Neural cell (in vitro differentiated cells): ENCODE results near the gene SLC12A7. TPM values are rescaled to one million over a fixed set of nuclear protein-coding genes. Genes with fewer than 3 reads are reported as not detected.

Experiments
- H2AFZ ChIP-seq: fragments of 200-600, 300-800 bp; sonication (generic), shearing (Covaris generic); 2 replicates; pipeline ENCODE4 v1.6.0; 2014; ENCODE audit warnings: low read depth, mild to moderate bottlenecking, antibody characterized with exemption, low read length, moderate library complexity
- H3F3A ChIP-seq: fragments of 200-600 bp; shearing (Covaris generic); 2 replicates; pipeline ENCODE4 v1.6.1; 2016; ENCODE audit warnings: mild to moderate bottlenecking, moderate library complexity, mixed read lengths, antibody characterized with exemption, low read length; ENCODE audit not compliant: insufficient read depth, poor library complexity, severe bottlenecking
- H3K27ac ChIP-seq: fragments of 200-600, 300-800 bp; sonication (generic), shearing (Covaris generic); 2 replicates; pipeline ENCODE4 v1.5.1; 2014; ENCODE audit warnings: mild to moderate bottlenecking, low read length, moderate library complexity
- H3K27me3 ChIP-seq: fragments of 300-800, 200-600 bp; sonication (generic), shearing (Covaris generic); 2 replicates; pipeline ENCODE4 v1.6.0; 2014; ENCODE audit warnings: mild to moderate bottlenecking, low read depth, low read length, moderate library complexity; ENCODE audit not compliant: insufficient read depth
- H3K36me3 ChIP-seq: fragments of 300-800, 200-600 bp; sonication (generic), shearing (Covaris generic); 2 replicates; pipeline ENCODE4 v1.5.1; 2014; ENCODE audit warnings: mild to moderate bottlenecking, antibody characterized with exemption, low read length, moderate library complexity; ENCODE audit not compliant: insufficient read depth
- H3K4me2 ChIP-seq: fragments of 300-800, 200-600 bp; sonication (generic), shearing (Covaris generic); 2 replicates; pipeline ENCODE4 v1.6.0; 2014; ENCODE audit warnings: mild to moderate bottlenecking, low read length
- H3K4me3 ChIP-seq: fragments of 300-800, 200-600 bp; sonication (generic), shearing (Covaris generic); 2 replicates; pipeline ENCODE4 v1.5.1; 2014; ENCODE audit warnings: mild to moderate bottlenecking, low read length, moderate library complexity
- H3K79me2 ChIP-seq: fragments of 200-600 bp; shearing (Covaris generic); replicated peaks from 2 replicates; pipeline ENCODE4 v1.6.0; 2014; ENCODE audit warnings: mild to moderate bottlenecking, low read length, moderate library complexity; ENCODE audit not compliant: insufficient read depth
- H3K9ac ChIP-seq: fragments of 300-800, 200-600 bp; sonication (generic), shearing (Covaris generic); 2 replicates; pipeline ENCODE4 v1.6.1; 2016; ENCODE audit warnings: mild to moderate bottlenecking, low read length, mixed read lengths
- H3K9me2 ChIP-seq: fragments of 200-600 bp; shearing (Covaris generic); 2 replicates; pipeline ENCODE4 v1.6.1; 2016; ENCODE audit warnings: mild to moderate bottlenecking, low read length, mixed read lengths; ENCODE audit not compliant: insufficient read depth
- H3K9me3 ChIP-seq: fragments of 200-600, 300-800 bp; sonication (generic), shearing (Covaris generic); 2 replicates; pipeline ENCODE4 v1.6.1; 2016; ENCODE audit warnings: mild to moderate bottlenecking, mixed run types, low read length, moderate library complexity, mixed read lengths
- H4K20me1 ChIP-seq: fragments of 200-600 bp; shearing (Covaris generic); 2 replicates; pipeline ENCODE4 v1.6.1; 2016; ENCODE audit warnings: mild to moderate bottlenecking, mixed run types; ENCODE audit not compliant: insufficient read depth
- EP300 ChIP-seq: fragments of 450-650 bp; conservative IDR thresholded peaks from 2 replicates; pipeline ENCODE4 v1.6.1; 2014; ENCODE audit warnings: antibody characterized with exemption, mild to moderate bottlenecking, moderate library complexity; ENCODE audit not compliant: poor library complexity, severe bottlenecking
- EZH2 ChIP-seq: fragments of 200-600, 300-800 bp; shearing (Covaris generic), sonication (generic); IDR thresholded peaks from 2 replicates; pipeline ENCODE4 v1.6.1; 2014; ENCODE audit warnings: antibody characterized with exemption, low read length, borderline replicate concordance, mild to moderate bottlenecking; ENCODE audit not compliant: insufficient read depth, poor library complexity, severe bottlenecking
- MXI1 ChIP-seq: fragments of 450-650 bp; conservative IDR thresholded peaks from 2 replicates; pipeline ENCODE4 v1.6.1; 2014; ENCODE audit warnings: antibody characterized with exemption, mild to moderate bottlenecking; ENCODE audit not compliant: poor library complexity, severe bottlenecking
- POLR2AphosphoS5 ChIP-seq: IDR thresholded peaks from 2 replicates; pipeline ENCODE4 v1.6.1; 2012
- RAD21 ChIP-seq: fragments of 450-650 bp; conservative IDR thresholded peaks from 2 replicates; pipeline ENCODE4 v1.6.1; 2014; ENCODE audit warnings: antibody characterized with exemption, mild to moderate bottlenecking, moderate library complexity
- REST ChIP-seq: IDR thresholded peaks from 2 replicates; pipeline ENCODE4 v1.6.1; 2012; ENCODE audit warnings: borderline replicate concordance
- SMC3 ChIP-seq: fragments of 450-650 bp; conservative IDR thresholded peaks from 2 replicates; pipeline ENCODE4 v1.6.1; 2014; ENCODE audit warnings: antibody characterized with exemption, mild to moderate bottlenecking, moderate library complexity; ENCODE audit not compliant: poor library complexity
- TAF1 ChIP-seq: IDR thresholded peaks from 2 replicates; pipeline ENCODE4 v1.6.1; 2012; ENCODE audit warnings: low read depth
- polyA plus RNA-seq: library from polyadenylated mRNA; depleted of rRNA; stranded (reverse); fragments of >200 nt; gene quantifications from 2 replicates; pipeline ENCODE4 v1.2.3, GENCODE V29; 2014
- TF ChIP-seq, protein P1 (sequence below): fragments of 450-650 bp; IDR thresholded peaks from 2 replicates; pipeline ENCODE4 v1.5.1; 2014; ENCODE audit warnings: antibody characterized with exemption, mild to moderate bottlenecking, moderate library complexity; ENCODE audit not compliant: poor library complexity, severe bottlenecking

Gene SLC12A7
- polyA plus RNA-seq, 1 donor from 2014 or later: 4.5 TPM

- Histone ChIP-seq H3K79me2 (no peaks in the 10 kb centered on the region), H3K9me2 (no peaks in the 10 kb centered on the region), H3K36me3 (no peaks in the 10 kb centered on the region), H3K27ac (no peak overlapping the region), H3K4me3 (no peak overlapping the region), H3K9ac (no peak overlapping the region), H3K9me3 (no peaks in the 10 kb centered on the region), H3K4me2 (no peak overlapping the region), H3F3A (no peaks in the 10 kb centered on the region), H2AFZ (no peak overlapping the region), H4K20me1 (no peaks in the 10 kb centered on the region), H3K27me3 (no peaks in the 10 kb centered on the region)
- TF ChIP-seq EZH2 (no peak), SMC3 (no peak), POLR2AphosphoS5 (no peak), EP300 (no peak), REST (no peak), MXI1 (no peak), TAF1 (no peak), RAD21 (no peak)
- TF ChIP-seq, protein P1, sequence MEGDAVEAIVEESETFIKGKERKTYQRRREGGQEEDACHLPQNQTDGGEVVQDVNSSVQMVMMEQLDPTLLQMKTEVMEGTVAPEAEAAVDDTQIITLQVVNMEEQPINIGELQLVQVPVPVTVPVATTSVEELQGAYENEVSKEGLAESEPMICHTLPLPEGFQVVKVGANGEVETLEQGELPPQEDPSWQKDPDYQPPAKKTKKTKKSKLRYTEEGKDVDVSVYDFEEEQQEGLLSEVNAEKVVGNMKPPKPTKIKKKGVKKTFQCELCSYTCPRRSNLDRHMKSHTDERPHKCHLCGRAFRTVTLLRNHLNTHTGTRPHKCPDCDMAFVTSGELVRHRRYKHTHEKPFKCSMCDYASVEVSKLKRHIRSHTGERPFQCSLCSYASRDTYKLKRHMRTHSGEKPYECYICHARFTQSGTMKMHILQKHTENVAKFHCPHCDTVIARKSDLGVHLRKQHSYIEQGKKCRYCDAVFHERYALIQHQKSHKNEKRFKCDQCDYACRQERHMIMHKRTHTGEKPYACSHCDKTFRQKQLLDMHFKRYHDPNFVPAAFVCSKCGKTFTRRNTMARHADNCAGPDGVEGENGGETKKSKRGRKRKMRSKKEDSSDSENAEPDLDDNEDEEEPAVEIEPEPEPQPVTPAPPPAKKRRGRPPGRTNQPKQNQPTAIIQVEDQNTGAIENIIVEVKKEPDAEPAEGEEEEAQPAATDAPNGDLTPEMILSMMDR: no peak
These were observed 82.5 kb downstream of the SLC12A7 start for GRCh38 chr5:1029282-1029944.

- Histone ChIP-seq H3K9me3 (no peaks in the 10 kb centered on the region), H3F3A (no peaks in the 10 kb centered on the region), H2AFZ (no peak overlapping the region), H3K27ac (no peak overlapping the region), H4K20me1 (no peaks in the 10 kb centered on the region), H3K4me3 (no peak overlapping the region), H3K27me3 (no peaks in the 10 kb centered on the region), H3K36me3 (no peaks in the 10 kb centered on the region), H3K4me2 (no peak overlapping the region), H3K9ac (no peak overlapping the region), H3K9me2 (no peaks in the 10 kb centered on the region), H3K79me2 (no peaks in the 10 kb centered on the region)
- TF ChIP-seq POLR2AphosphoS5: no peak
- no peak for TF ChIP-seq REST
- no peak for TF ChIP-seq EP300
- TF ChIP-seq, protein P1: no peak
- no peak for TF ChIP-seq MXI1
- TF ChIP-seq EZH2: no peak
- TF ChIP-seq SMC3: no peak
- no peak for TF ChIP-seq TAF1
- TF ChIP-seq RAD21: no peak
These were observed 83.2 kb downstream of the SLC12A7 start for GRCh38 chr5:1028481-1029281.
